ENCODE data around the gene ATP2A1.

The ATP2A1 gene

GRCh38 chr16:28905800-28906372 is 27.6 kb downstream of the ATP2A1 start:
- DNase-seq = no peak
- Histone ChIP-seq H3K27me3 (no peaks in the 10 kb centered on the region), H3K4me3 (no peak overlapping the region), H3K27ac (no peak overlapping the region), H3K9me3 (no peaks in the 10 kb centered on the region), H3K4me1 (no peaks in the 10 kb centered on the region), H3K36me3 (peaks cover 9 to 74% (median 37%) of the 10 kb centered on the region in 3 donors)
- TF ChIP-seq, protein P1, sequence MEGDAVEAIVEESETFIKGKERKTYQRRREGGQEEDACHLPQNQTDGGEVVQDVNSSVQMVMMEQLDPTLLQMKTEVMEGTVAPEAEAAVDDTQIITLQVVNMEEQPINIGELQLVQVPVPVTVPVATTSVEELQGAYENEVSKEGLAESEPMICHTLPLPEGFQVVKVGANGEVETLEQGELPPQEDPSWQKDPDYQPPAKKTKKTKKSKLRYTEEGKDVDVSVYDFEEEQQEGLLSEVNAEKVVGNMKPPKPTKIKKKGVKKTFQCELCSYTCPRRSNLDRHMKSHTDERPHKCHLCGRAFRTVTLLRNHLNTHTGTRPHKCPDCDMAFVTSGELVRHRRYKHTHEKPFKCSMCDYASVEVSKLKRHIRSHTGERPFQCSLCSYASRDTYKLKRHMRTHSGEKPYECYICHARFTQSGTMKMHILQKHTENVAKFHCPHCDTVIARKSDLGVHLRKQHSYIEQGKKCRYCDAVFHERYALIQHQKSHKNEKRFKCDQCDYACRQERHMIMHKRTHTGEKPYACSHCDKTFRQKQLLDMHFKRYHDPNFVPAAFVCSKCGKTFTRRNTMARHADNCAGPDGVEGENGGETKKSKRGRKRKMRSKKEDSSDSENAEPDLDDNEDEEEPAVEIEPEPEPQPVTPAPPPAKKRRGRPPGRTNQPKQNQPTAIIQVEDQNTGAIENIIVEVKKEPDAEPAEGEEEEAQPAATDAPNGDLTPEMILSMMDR (IDR thresholded peaks at IDR 0.05) = no peak
- intact Hi-C loops (cut with DNase I; ENCODE audit: low total_unique reads) = no loop called here

GRCh38 chr16:28910086-28911031 is 32.1 kb downstream of the ATP2A1 start:
- DNase-seq = no peak
- peaks cover 18 to 81% (median 45%) of the 10 kb centered on the region in 3 donors for H3K36me3 ChIP-seq
- no peaks in the 10 kb centered on the region for H3K27me3 ChIP-seq
- no peak overlapping the region for H3K4me3 ChIP-seq
- no peak overlapping the region for H3K27ac ChIP-seq
- TF ChIP-seq, protein P1 (IDR thresholded peaks at IDR 0.05) = no peak
- H3K9me3 ChIP-seq = no peaks in the 10 kb centered on the region
- intact Hi-C loops (cut with DNase I; ENCODE audit: low total_unique reads) = loop anchor here (10.0 kb wide), 1 partner anchor 64 kb away; the partner anchor contains the start of gene SPNS1
- no peaks in the 10 kb centered on the region for H3K4me1 ChIP-seq

GRCh38 chr16:28912558-28912957 is 34.3 kb downstream of the ATP2A1 start:
- H3K36me3 ChIP-seq = peaks cover 18 to 83% (median 37%) of the 10 kb centered on the region in 3 donors
- no peaks in the 10 kb centered on the region for H3K9me3 ChIP-seq
- no peak overlapping the region for H3K4me3 ChIP-seq
- intact Hi-C loops (cut with DNase I; ENCODE audit: low total_unique reads) = loop anchor here (10.0 kb wide), 1 partner anchor 62 kb away; the partner anchor contains the start of gene SPNS1
- TF ChIP-seq, protein P1 (IDR thresholded peaks at IDR 0.05) = no peak
- H3K27me3 ChIP-seq = no peaks in the 10 kb centered on the region
- H3K4me1 ChIP-seq = no peaks in the 10 kb centered on the region
- H3K27ac ChIP-seq = no peak overlapping the region
- DNase-seq = no peak

- Histone ChIP-seq H3K27me3 (no peaks in the 10 kb centered on the region), H3K4me1 (no peaks in the 10 kb centered on the region), H3K27ac (no peak overlapping the region), H3K36me3 (peaks cover 20 to 85% (median 38%) of the 10 kb centered on the region in 3 donors), H3K9me3 (no peaks in the 10 kb centered on the region), H3K4me3 (no peak overlapping the region)
- no peak for DNase-seq
- intact Hi-C loops (cut with DNase I; ENCODE audit: low total_unique reads) = loop anchor here (10.0 kb wide), 1 partner anchor 61 kb away; the partner anchor contains the start of gene SPNS1
- TF ChIP-seq, protein P1 (IDR thresholded peaks at IDR 0.05) = no peak
These were observed 35.8 kb downstream of the ATP2A1 start for GRCh38 chr16:28913946-28914724.

DNA sequence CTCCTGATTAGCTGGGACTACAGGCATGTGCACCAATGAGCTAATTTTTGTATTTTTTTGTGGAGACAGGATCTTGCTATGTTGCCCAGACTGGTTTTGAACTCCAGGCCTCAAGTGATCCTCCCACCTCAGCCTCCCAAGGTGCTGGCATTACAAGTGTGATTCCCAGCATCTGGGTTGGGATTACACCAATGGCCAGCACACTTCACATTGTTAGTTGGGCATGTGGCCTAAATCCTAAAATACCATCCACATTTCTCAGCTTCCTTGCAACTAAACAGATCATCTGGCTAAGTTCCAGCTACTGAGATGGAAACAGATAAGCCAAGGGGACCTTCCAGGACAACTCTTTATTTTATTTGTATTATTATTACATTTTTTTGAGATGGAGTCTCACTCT is 36.9 kb downstream of the ATP2A1 start:
- Histone ChIP-seq H3K9me3 (no peaks in the 10 kb centered on the region), H3K4me1 (no peaks in the 10 kb centered on the region), H3K4me3 (no peak overlapping the region), H3K27me3 (no peaks in the 10 kb centered on the region), H3K36me3 (peaks cover 26 to 85% (median 39%) of the 10 kb centered on the region in 3 donors), H3K27ac (no peak overlapping the region)
- no peak for DNase-seq
- TF ChIP-seq, protein P1 (IDR thresholded peaks at IDR 0.05) = no peak
- intact Hi-C loops (cut with DNase I; ENCODE audit: low total_unique reads) = loop anchor here (10.0 kb wide), 1 partner anchor 60 kb away; the partner anchor contains the start of gene SPNS1

Data from tibial artery (tissue), 4 donors.